ENCODE measurements around the gene ODAM.

The ODAM gene

DNA sequence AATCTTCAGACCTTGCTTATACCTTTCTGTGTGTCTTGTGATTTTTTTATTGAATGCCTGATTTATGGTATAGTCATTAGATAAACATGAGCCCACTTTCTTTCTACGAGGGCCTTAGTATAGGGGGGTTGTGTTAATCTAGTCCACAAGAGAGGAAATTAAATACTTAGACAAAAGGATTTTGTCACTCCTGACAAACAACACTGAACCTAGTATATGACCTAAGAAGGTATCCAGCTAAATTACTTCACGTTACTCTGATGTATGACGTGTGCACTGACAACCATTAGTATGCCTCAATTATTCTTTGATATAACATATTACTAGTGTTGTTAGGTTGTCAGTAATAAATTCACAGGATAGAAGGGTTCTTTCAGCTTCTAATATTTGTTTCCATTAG lies 44.3 kb upstream of the ODAM start:
- no peak overlapping the region for H3K4me3 ChIP-seq (ENCODE audit: low read depth, low read length)
- CTCF ChIA-PET: no interaction called here
- no peaks in the 10 kb centered on the region for H3K9me3 ChIP-seq (ENCODE audit: control insufficient read depth, insufficient read depth, low read depth, low read length)

DNA sequence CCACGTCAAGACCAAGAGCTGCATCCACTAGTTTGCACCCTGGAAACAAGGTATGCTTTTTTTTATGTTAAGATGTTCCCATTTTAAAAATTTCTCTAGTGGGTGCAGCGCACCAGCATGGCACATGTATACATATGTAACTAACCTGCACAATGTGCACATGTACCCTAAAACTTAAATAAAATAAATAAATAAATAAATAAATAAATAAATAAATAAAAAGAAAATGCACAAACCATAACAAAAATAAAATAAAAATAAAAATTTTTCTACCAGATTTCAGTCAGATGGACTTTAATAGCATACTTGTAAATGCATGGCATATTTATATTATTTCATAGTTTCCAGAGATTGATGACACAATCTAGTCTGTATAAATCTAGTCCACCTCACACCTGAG lies 43.4 kb upstream of the ODAM start:
- POLR2A ChIA-PET: no interaction called here
- Histone ChIP-seq H3K9me3 (ENCODE audit: control insufficient read depth, insufficient read depth, low read depth, low read length) (no peaks in the 10 kb centered on the region), H3K36me3 (ENCODE audit: control insufficient read depth in 2 of 2, insufficient read depth in 1 of 2, low read length in 2 of 2) (no peaks in the 10 kb centered on the region), H3K4me3 (ENCODE audit: low read depth, low read length) (no peak overlapping the region), H3K27ac (ENCODE audit: extremely low read depth, low read depth, low read length) (no peak overlapping the region), H3K4me1 (ENCODE audit: control insufficient read depth, insufficient read depth, low read length) (no peaks in the 10 kb centered on the region)
- CTCF ChIA-PET: no interaction called here
- peak; percentile 59 for TF ChIP-seq ZNF555 (tag by site-specific recombination; conservative IDR thresholded peaks at IDR 0.05)
- peak; percentile 70 for TF ChIP-seq ZNF426 (tag by site-specific recombination; IDR thresholded peaks at IDR 0.05)
- no peak for TF ChIP-seq GLI2 (tag by site-specific recombination; IDR thresholded peaks at IDR 0.05; ENCODE audit: borderline replicate concordance, low read depth)
- TF ChIP-seq ZNF560 (tag by site-specific recombination; IDR thresholded peaks at IDR 0.05; ENCODE audit: borderline replicate concordance): 0 out of 2 replicates have a peak, but pooled peaks have one; percentile 21
- TF ChIP-seq HOXA7 (CRISPR knock-in tag; IDR thresholded peaks at IDR 0.05; ENCODE audit: borderline replicate concordance): no peak
- TF ChIP-seq ZNF677 (tag by site-specific recombination; IDR thresholded peaks at IDR 0.05): no peak
- peak; percentile 32; the same call in 1 of the 2 replicates for TF ChIP-seq ZNF654 (tag by site-specific recombination; IDR thresholded peaks at IDR 0.05; ENCODE audit: low read depth)
- peak; percentile 41; the same call in 1 of the 2 replicates for TF ChIP-seq ZNF266 (tag by site-specific recombination; IDR thresholded peaks at IDR 0.05; ENCODE audit: low read depth)
- no peak for TF ChIP-seq ZNF830 (tag by site-specific recombination; IDR thresholded peaks at IDR 0.05; ENCODE audit: low read depth)
- TF ChIP-seq ZNF510 (tag by site-specific recombination; IDR thresholded peaks at IDR 0.05; ENCODE audit: insufficient replicate concordance): peak; percentile 25
- no peak for TF ChIP-seq ZNF121 (tag by site-specific recombination; IDR thresholded peaks at IDR 0.05)

More for the DNA sequence above, 44.3 kb upstream of the ODAM start:
- H3K36me3 ChIP-seq (ENCODE audit: control insufficient read depth in 2 of 2, insufficient read depth in 1 of 2, low read length in 2 of 2): no peaks in the 10 kb centered on the region
- POLR2A ChIA-PET: no interaction called here
- H3K27ac ChIP-seq (ENCODE audit: extremely low read depth, low read depth, low read length): no peak overlapping the region
- H3K4me1 ChIP-seq (ENCODE audit: control insufficient read depth, insufficient read depth, low read length): no peaks in the 10 kb centered on the region
- no peak for TF ChIP-seq ZIC2 (tag by site-specific recombination; IDR thresholded peaks at IDR 0.05)
- TF ChIP-seq ZNF514 (tag by site-specific recombination; IDR thresholded peaks at IDR 0.05): no peak
- no peak for TF ChIP-seq KLF16 (tag by site-specific recombination; IDR thresholded peaks at IDR 0.05)
- no peak for TF ChIP-seq ZNF585B (tag by site-specific recombination; IDR thresholded peaks at IDR 0.05)
- TF ChIP-seq ZNF701 (tag by site-specific recombination; IDR thresholded peaks at IDR 0.05): no peak
- TF ChIP-seq, protein P1, sequence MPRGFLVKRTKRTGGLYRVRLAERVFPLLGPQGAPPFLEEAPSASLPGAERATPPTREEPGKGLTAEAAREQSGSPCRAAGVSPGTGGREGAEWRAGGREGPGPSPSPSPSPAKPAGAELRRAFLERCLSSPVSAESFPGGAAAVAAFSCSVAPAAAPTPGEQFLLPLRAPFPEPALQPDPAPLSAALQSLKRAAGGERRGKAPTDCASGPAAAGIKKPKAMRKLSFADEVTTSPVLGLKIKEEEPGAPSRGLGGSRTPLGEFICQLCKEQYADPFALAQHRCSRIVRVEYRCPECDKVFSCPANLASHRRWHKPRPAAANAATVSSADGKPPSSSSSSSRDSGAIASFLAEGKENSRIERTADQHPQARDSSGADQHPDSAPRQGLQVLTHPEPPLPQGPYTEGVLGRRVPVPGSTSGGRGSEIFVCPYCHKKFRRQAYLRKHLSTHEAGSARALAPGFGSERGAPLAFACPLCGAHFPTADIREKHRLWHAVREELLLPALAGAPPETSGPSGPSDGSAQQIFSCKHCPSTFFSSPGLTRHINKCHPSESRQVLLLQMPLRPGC (tag by site-specific recombination; IDR thresholded peaks at IDR 0.05): no peak
- TF ChIP-seq, protein P2, sequence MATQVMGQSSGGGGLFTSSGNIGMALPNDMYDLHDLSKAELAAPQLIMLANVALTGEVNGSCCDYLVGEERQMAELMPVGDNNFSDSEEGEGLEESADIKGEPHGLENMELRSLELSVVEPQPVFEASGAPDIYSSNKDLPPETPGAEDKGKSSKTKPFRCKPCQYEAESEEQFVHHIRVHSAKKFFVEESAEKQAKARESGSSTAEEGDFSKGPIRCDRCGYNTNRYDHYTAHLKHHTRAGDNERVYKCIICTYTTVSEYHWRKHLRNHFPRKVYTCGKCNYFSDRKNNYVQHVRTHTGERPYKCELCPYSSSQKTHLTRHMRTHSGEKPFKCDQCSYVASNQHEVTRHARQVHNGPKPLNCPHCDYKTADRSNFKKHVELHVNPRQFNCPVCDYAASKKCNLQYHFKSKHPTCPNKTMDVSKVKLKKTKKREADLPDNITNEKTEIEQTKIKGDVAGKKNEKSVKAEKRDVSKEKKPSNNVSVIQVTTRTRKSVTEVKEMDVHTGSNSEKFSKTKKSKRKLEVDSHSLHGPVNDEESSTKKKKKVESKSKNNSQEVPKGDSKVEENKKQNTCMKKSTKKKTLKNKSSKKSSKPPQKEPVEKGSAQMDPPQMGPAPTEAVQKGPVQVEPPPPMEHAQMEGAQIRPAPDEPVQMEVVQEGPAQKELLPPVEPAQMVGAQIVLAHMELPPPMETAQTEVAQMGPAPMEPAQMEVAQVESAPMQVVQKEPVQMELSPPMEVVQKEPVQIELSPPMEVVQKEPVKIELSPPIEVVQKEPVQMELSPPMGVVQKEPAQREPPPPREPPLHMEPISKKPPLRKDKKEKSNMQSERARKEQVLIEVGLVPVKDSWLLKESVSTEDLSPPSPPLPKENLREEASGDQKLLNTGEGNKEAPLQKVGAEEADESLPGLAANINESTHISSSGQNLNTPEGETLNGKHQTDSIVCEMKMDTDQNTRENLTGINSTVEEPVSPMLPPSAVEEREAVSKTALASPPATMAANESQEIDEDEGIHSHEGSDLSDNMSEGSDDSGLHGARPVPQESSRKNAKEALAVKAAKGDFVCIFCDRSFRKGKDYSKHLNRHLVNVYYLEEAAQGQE (tag by site-specific recombination; IDR thresholded peaks at IDR 0.05): no peak
- TF ChIP-seq, protein P3, sequence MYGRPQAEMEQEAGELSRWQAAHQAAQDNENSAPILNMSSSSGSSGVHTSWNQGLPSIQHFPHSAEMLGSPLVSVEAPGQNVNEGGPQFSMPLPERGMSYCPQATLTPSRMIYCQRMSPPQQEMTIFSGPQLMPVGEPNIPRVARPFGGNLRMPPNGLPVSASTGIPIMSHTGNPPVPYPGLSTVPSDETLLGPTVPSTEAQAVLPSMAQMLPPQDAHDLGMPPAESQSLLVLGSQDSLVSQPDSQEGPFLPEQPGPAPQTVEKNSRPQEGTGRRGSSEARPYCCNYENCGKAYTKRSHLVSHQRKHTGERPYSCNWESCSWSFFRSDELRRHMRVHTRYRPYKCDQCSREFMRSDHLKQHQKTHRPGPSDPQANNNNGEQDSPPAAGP (tag by site-specific recombination; IDR thresholded peaks at IDR 0.05): no peak
- TF ChIP-seq ZNF19 (tag by site-specific recombination; IDR thresholded peaks at IDR 0.05; ENCODE audit: low read depth): no peak
- TF ChIP-seq ZNF416 (tag by site-specific recombination; IDR thresholded peaks at IDR 0.05): no peak
- TF ChIP-seq, protein P4, sequence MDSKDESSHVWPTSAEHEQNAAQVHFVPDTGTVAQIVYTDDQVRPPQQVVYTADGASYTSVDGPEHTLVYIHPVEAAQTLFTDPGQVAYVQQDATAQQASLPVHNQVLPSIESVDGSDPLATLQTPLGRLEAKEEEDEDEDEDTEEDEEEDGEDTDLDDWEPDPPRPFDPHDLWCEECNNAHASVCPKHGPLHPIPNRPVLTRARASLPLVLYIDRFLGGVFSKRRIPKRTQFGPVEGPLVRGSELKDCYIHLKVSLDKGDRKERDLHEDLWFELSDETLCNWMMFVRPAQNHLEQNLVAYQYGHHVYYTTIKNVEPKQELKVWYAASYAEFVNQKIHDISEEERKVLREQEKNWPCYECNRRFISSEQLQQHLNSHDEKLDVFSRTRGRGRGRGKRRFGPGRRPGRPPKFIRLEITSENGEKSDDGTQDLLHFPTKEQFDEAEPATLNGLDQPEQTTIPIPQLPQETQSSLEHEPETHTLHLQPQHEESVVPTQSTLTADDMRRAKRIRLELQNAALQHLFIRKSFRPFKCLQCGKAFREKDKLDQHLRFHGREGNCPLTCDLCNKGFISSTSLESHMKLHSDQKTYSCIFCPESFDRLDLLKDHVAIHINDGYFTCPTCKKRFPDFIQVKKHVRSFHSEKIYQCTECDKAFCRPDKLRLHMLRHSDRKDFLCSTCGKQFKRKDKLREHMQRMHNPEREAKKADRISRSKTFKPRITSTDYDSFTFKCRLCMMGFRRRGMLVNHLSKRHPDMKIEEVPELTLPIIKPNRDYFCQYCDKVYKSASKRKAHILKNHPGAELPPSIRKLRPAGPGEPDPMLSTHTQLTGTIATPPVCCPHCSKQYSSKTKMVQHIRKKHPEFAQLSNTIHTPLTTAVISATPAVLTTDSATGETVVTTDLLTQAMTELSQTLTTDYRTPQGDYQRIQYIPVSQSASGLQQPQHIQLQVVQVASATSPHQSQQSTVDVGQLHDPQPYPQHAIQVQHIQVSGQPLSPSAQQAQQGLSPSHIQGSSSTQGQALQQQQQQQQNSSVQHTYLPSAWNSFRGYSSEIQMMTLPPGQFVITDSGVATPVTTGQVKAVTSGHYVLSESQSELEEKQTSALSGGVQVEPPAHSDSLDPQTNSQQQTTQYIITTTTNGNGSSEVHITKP (tag by site-specific recombination; IDR thresholded peaks at IDR 0.05): no peak
- no peak for TF ChIP-seq GFI1B (tag by site-specific recombination; IDR thresholded peaks at IDR 0.05)
- TF ChIP-seq ZNF223 (tag by site-specific recombination; IDR thresholded peaks at IDR 0.05): no peak
- TF ChIP-seq, protein P5, sequence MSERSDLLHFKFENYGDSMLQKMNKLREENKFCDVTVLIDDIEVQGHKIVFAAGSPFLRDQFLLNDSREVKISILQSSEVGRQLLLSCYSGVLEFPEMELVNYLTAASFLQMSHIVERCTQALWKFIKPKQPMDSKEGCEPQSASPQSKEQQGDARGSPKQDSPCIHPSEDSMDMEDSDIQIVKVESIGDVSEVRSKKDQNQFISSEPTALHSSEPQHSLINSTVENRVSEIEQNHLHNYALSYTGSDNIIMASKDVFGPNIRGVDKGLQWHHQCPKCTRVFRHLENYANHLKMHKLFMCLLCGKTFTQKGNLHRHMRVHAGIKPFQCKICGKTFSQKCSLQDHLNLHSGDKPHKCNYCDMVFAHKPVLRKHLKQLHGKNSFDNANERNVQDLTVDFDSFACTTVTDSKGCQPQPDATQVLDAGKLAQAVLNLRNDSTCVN (tag by site-specific recombination; optimal IDR thresholded peaks at IDR 0.05): no peak

Measured in HEK293 (cell line).